NB4 (cell line): ENCODE data around the gene ZP1.

Experiments used
- DNase-seq: peaks from one replicate; pipeline ENCODE4 v3.0.0; 2010; ENCODE audit warnings: low read depth
- H3K4me3 ChIP-seq: one replicate; pipeline ENCODE4 v1.5.1; 2011; ENCODE audit warnings: mild to moderate bottlenecking, low read depth, low read length, moderate library complexity
- MYC ChIP-seq: IDR thresholded peaks from 2 replicates; pipeline ENCODE4 v1.6.1; 2011; ENCODE audit warnings: low read depth, low read length
- POLR2A ChIP-seq: IDR thresholded peaks from 2 replicates; pipeline ENCODE4 v1.6.1; 2011; ENCODE audit warnings: mild to moderate bottlenecking; ENCODE audit not compliant: insufficient read length; ENCODE audit errors: extremely low read depth
- TF ChIP-seq, protein P1 (sequence below): IDR thresholded peaks from one replicate; pipeline ENCODE4 v1.5.1; 2012; ENCODE audit warnings: low read depth, low read length
- TF ChIP-seq, protein P2 (sequence below): IDR thresholded peaks from 2 replicates; pipeline ENCODE4 v1.6.1; 2011; ENCODE audit warnings: low read depth, low read length

The ZP1 gene

DNA sequence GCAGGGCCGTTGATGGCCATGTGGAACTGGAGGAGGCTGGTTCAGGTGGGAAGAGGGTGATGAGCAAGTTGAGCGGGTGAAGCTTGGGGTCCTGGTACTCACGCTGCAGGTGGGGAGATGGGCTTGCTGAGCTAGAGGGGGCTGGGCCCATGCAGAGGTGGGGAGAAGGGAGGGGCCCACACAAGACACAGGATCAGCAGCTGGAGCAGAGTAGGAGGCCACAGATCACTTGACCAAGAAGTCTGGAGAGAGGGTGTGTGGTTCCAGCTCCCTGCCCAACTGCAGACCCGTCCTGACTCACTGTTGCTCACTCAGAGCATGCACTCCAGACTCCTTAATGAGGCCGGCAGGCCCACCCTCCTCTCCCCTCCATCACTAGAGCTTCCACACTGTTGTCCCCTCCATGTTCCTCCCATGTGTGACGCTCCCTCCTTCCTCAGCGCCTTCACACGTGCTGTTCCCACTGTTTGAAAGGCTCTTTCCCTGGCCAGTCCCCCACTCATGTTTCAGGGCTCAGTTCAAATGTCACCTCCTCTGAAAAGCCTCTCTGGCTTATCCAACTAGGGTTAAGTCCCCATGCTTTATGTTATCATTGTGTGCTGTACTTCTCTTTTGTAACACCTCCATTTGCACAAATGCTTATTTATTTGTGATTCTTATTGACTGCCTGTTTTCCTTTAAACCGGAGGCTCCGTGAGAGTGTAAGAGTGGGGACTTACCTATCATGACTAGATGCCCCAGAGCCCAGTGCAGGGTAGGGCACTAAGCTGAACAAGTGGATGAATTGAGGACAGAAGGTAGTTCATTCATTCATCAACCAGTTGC, 23.1 kb upstream of the ZP1 start:
- peak overlapping the region; percentile 95 for H3K4me3 ChIP-seq
- DNase-seq, result peak; percentile 30
- TF ChIP-seq, protein P1, sequence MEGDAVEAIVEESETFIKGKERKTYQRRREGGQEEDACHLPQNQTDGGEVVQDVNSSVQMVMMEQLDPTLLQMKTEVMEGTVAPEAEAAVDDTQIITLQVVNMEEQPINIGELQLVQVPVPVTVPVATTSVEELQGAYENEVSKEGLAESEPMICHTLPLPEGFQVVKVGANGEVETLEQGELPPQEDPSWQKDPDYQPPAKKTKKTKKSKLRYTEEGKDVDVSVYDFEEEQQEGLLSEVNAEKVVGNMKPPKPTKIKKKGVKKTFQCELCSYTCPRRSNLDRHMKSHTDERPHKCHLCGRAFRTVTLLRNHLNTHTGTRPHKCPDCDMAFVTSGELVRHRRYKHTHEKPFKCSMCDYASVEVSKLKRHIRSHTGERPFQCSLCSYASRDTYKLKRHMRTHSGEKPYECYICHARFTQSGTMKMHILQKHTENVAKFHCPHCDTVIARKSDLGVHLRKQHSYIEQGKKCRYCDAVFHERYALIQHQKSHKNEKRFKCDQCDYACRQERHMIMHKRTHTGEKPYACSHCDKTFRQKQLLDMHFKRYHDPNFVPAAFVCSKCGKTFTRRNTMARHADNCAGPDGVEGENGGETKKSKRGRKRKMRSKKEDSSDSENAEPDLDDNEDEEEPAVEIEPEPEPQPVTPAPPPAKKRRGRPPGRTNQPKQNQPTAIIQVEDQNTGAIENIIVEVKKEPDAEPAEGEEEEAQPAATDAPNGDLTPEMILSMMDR, result no peak
- TF ChIP-seq POLR2A (no peak), MYC (no peak)

DNA sequence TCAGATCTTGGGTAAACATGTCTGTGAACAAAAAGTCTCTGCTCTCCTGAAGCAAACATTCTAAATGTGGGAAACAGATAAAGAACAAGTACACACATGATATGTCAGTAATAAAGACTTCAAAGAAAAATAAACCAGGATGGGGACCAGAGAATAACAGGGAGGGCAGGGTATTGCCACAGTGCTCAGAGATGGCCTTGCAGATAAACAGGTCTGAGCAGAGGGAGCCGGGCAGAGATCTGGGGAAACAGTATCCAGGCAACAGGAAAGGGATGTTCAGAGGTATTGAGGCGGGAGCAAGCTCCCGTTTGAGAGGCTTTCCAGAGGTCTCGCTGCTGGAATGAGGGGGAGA, 22.5 kb upstream of the ZP1 start:
- DNase-seq, result no peak
- TF ChIP-seq MYC (no peak), POLR2A (no peak)
- TF ChIP-seq, protein P2, sequence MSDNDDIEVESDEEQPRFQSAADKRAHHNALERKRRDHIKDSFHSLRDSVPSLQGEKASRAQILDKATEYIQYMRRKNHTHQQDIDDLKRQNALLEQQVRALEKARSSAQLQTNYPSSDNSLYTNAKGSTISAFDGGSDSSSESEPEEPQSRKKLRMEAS, result no peak
- TF ChIP-seq, protein P1, result no peak
- H3K4me3 ChIP-seq, result peak overlapping the region; percentile 95

DNA sequence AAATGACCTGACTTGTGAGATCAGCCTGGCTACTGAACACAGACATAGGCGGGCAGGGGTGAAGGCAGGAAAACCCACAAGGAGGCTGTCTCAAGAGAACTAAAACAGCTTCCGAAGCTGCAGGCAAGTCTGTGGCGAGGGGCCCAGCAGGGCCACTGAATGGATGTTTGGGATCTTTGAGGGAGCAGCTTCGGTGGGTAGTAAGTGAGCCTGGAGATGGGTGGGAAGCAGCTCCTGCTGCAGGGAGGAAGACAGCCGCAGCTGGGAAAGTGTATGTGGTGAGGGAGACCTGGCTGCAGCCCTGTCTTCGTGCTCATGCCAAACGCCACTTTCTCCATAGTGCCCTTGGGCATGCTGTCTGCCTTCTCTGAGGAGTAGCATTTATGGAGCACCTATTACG, 22.0 kb upstream of the ZP1 start:
- TF ChIP-seq POLR2A (no peak), MYC (no peak)
- TF ChIP-seq, protein P1, result no peak
- TF ChIP-seq, protein P2, result no peak
- H3K4me3 ChIP-seq, result peak overlapping the region; percentile 95
- DNase-seq, result no peak

DNA sequence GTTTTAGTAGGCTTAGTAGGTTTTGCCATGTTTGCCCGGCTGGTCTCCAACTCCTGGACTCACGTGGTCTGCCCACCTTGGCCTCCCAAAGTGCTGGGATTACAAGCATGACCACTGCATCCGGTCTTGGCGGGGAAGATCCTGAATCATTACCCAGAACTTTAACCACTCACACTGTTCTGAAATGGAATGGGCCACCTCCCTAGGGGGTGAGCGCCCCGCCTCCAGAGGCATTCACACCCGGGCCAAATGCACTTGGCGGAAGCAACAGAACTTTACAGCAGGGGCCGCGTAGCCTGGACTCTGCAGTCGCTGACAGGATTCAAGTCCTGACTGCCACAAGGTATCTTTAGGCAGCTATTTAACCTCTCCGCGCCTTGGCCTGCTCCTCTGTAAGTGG, 20.1 kb upstream of the ZP1 start:
- H3K4me3 ChIP-seq, result no peak overlapping the region
- TF ChIP-seq POLR2A (no peak), MYC (no peak)
- TF ChIP-seq, protein P1, result no peak
- TF ChIP-seq, protein P2, result no peak
- no peak for DNase-seq

DNA sequence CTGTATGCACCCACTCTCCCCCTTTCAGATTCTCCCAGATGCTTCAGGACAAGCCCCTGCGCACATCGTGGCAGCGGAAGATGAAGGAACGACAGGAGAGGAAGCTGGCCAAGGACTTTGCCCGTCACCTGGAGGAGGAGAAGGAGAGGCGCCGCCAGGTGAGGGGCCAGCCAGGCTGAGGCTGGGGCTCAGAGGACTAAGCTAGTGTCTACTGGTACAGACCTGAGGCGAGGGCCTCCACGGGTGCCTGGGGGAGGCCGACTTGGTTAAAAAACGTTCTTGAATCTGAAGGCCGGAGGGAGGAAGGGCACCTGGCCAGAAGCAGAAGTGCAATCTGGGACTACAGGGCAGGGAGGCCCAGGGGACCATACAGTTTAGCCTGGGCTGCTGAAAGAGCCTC, 19.4 kb upstream of the ZP1 start:
- DNase-seq, result peak; percentile 77
- TF ChIP-seq, protein P2, result no peak
- TF ChIP-seq, protein P1, result no peak
- TF ChIP-seq MYC (no peak), POLR2A (no peak)
- H3K4me3 ChIP-seq, result no peak overlapping the region

DNA sequence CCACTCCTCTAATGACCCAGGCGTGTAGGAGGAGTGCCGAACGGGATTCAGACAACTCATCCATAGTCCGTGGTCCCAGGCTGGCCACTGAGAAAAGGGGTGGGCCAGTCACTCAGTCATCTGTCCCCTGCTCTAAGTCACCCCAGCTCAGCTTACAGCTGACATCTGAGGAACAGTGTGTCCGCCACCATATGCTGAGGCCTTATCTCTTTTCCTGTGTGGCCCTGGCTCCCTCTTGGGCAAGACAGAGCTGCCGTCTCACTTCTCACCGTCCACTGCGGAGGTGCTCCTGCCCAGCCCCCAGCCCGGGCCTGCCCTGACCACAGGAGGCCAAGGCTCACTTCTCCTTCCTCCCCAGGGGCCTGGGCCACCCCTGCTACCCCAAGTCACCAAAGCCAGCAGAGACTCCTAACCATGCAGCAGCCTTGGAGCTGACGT, 18.6 kb upstream of the ZP1 start:
- no peak overlapping the region for H3K4me3 ChIP-seq
- TF ChIP-seq, protein P2, result peak; percentile 62; the same call in 1 of the 2 replicates
- no peak; the same call in 1 of the 2 replicates for TF ChIP-seq MYC
- peak; percentile 91 for DNase-seq
